Activated CD8-positive, alpha-beta T cell treated with anti-CD3 and anti-CD28 coated beads for 36 hours (primary cell): ENCODE results near the gene BTG1. TPM values are rescaled to one million over a fixed set of nuclear protein-coding genes. Genes with fewer than 3 reads are reported as not detected.

ENCODE experiments used
- ATAC-seq: fragments of 200-7000 bp; cut with Tn5 transposase; one replicate; pipeline ENCODE4 v1.10.0; 2021; ENCODE audit warnings: mild to moderate bottlenecking, moderate library complexity
- CTCF ChIA-PET: fragments of 350-600 bp; sonication (Branson Sonifier 250); formaldehyde crosslinking; loops from one replicate; lab custom pipeline; 2021; ENCODE audit warnings: antibody characterized with exemption; lab: Charles Lee
- POLR2A ChIA-PET: fragments of 350-600 bp; sonication (Branson Sonifier 250); formaldehyde crosslinking; loops from one replicate; lab custom pipeline; 2021; ENCODE audit warnings: antibody characterized with exemption; lab: Charles Lee
- DNase-seq: peaks from one replicate; pipeline ENCODE4 v3.0.0-alpha.2; 2020
- H3K27ac Mint-ChIP-seq: one replicate; pipeline ENCODE4 v1.8.0; 2021; ENCODE audit warnings: mild to moderate bottlenecking, mixed read lengths
- H3K27me3 Mint-ChIP-seq: one replicate; pipeline ENCODE4 v1.8.0; 2021; ENCODE audit warnings: mixed read lengths
- H3K36me3 Mint-ChIP-seq: one replicate; pipeline ENCODE4 v1.8.0; 2021; ENCODE audit warnings: low read depth, mixed read lengths
- H3K4me1 Mint-ChIP-seq: one replicate; pipeline ENCODE4 v1.8.0; 2021; ENCODE audit warnings: low read depth, mixed read lengths
- H3K4me3 Mint-ChIP-seq: one replicate; pipeline ENCODE4 v1.8.0; 2021; ENCODE audit warnings: mild to moderate bottlenecking, moderate library complexity, mixed read lengths
- H3K9me3 Mint-ChIP-seq: one replicate; pipeline ENCODE4 v1.8.0; 2021; ENCODE audit warnings: mixed read lengths
- CTCF ChIP-seq: fragments of 200-600 bp; IDR thresholded peaks from one replicate; pipeline ENCODE4 v1.8.0; 2022; ENCODE audit warnings: antibody characterized with exemption, mild to moderate bottlenecking
- intact Hi-C: fragments of 100-400 bp; cut with micrococcal nuclease; formaldehyde crosslinking; loops from one replicate; pipeline ENCODE4 v1.10.0; 2022
- total RNA-seq, 2 experiments: library from RNA; stranded (reverse); gene quantifications; one replicate each; pipeline ENCODE4 v1.2.3, GENCODE V29; 2021

The BTG1 gene
- total RNA-seq, 2 experiments from 2014 or later, result 197 to 200 TPM

GRCh38 chr12:92156139-92156538 is 10.5 kb upstream of the BTG1 start:
- Mint-ChIP-seq H3K4me1 (peaks cover 48% of the 10 kb centered on the region), H3K36me3 (peaks cover 13% of the 10 kb centered on the region), H3K27ac (peak overlapping the region; percentile 7), H3K27me3 (no peaks in the 10 kb centered on the region), H3K4me3 (no peak overlapping the region), H3K9me3 (no peaks in the 10 kb centered on the region)
- intact Hi-C loops, result no loop called here
- DNase-seq (no peak), ATAC-seq (no peak)
- no peak for TF ChIP-seq CTCF
- ChIA-PET POLR2A (interaction anchor here (1.4 to 1.8 kb wide), 2 partner anchors 9 to 244 kb away, joined by 3 to 12 read pairs; partner anchors contain the start of gene BTG1), CTCF (interaction anchor here (1.2 kb wide), 1 partner anchor 10 kb away, joined by 4 read pairs; the partner anchor contains the start of gene BTG1)

- TF ChIP-seq CTCF, result no peak
- peaks cover 44% of the 10 kb centered on the region for H3K4me1 Mint-ChIP-seq
- H3K27ac Mint-ChIP-seq, result no peak overlapping the region
- ChIA-PET POLR2A (interaction anchor here (1.4 to 1.8 kb wide), 2 partner anchors 9 to 245 kb away, joined by 3 to 12 read pairs; partner anchors contain the start of gene BTG1), CTCF (no interaction called here)
- H3K36me3 Mint-ChIP-seq, result peaks cover 16% of the 10 kb centered on the region
- no peaks in the 10 kb centered on the region for H3K9me3 Mint-ChIP-seq
- ATAC-seq (peak; percentile 39), DNase-seq (no peak)
- H3K4me3 Mint-ChIP-seq, result no peak overlapping the region
- no peaks in the 10 kb centered on the region for H3K27me3 Mint-ChIP-seq
- intact Hi-C loops, result no loop called here
These were observed 10.1 kb upstream of the BTG1 start for GRCh38 chr12:92155733-92156132.

- intact Hi-C loops, result no loop called here
- CTCF ChIA-PET, result no interaction called here
- Mint-ChIP-seq H3K36me3 (peaks cover 37% of the 10 kb centered on the region), H3K9me3 (no peaks in the 10 kb centered on the region), H3K4me1 (peaks cover 32% of the 10 kb centered on the region), H3K4me3 (no peak overlapping the region), H3K27me3 (no peaks in the 10 kb centered on the region), H3K27ac (no peak overlapping the region)
- no peak for TF ChIP-seq CTCF
- POLR2A ChIA-PET, result interaction anchor here (2.1 kb wide), 1 partner anchor 8 kb away, joined by 5 read pairs; no protein-coding TSS in a partner anchor
- no peak for ATAC-seq
- DNase-seq, result no peak
These were observed 6.3 kb upstream of the BTG1 start for GRCh38 chr12:92151916-92152315.

- no peak overlapping the region for H3K4me3 Mint-ChIP-seq
- peaks cover 21% of the 10 kb centered on the region for H3K4me1 Mint-ChIP-seq
- no peaks in the 10 kb centered on the region for H3K27me3 Mint-ChIP-seq
- peaks cover 48% of the 10 kb centered on the region for H3K36me3 Mint-ChIP-seq
- no peak for DNase-seq
- no peaks in the 10 kb centered on the region for H3K9me3 Mint-ChIP-seq
- no peak overlapping the region for H3K27ac Mint-ChIP-seq
- ATAC-seq, result no peak
- CTCF ChIA-PET, result interaction anchor here (1.4 to 1.7 kb wide), 5 partner anchors 20 to 500 kb away, joined by 3 to 5 read pairs (median 4); no protein-coding TSS in a partner anchor
- TF ChIP-seq CTCF, result no peak
- intact Hi-C loops, result loop anchor here (5.0 kb wide), 1 partner anchor 38 kb away; no protein-coding TSS in a partner anchor
- POLR2A ChIA-PET, result interaction anchor here (0.8 kb wide), 1 partner anchor 10 kb away, joined by 3 read pairs; no protein-coding TSS in a partner anchor
These were observed 3.9 kb upstream of the BTG1 start for GRCh38 chr12:92149563-92149962.

- TF ChIP-seq CTCF, result no peak
- peak overlapping the region; percentile 97 for H3K4me3 Mint-ChIP-seq
- no peaks in the 10 kb centered on the region for H3K9me3 Mint-ChIP-seq
- intact Hi-C loops, result loop anchor here (2.0 to 5.0 kb wide), 2 partner anchors 40 to 61 kb away; no protein-coding TSS in a partner anchor
- ATAC-seq (no peak), DNase-seq (no peak)
- ChIA-PET POLR2A (interaction anchor here (2.7 to 6.5 kb wide), 2 partner anchors 9 to 258 kb away, joined by 12 to 88 read pairs; no protein-coding TSS in a partner anchor), CTCF (no interaction called here)
- H3K27ac Mint-ChIP-seq, result peak overlapping the region; percentile 95
- peaks cover 21% of the 10 kb centered on the region for H3K4me1 Mint-ChIP-seq
- peaks cover 69% of the 10 kb centered on the region for H3K36me3 Mint-ChIP-seq
- H3K27me3 Mint-ChIP-seq, result no peaks in the 10 kb centered on the region
These were observed 1.8 kb upstream of the BTG1 start for GRCh38 chr12:92147491-92147890.
